Measurements from ENCODE around the gene AIFM2.

DNA sequence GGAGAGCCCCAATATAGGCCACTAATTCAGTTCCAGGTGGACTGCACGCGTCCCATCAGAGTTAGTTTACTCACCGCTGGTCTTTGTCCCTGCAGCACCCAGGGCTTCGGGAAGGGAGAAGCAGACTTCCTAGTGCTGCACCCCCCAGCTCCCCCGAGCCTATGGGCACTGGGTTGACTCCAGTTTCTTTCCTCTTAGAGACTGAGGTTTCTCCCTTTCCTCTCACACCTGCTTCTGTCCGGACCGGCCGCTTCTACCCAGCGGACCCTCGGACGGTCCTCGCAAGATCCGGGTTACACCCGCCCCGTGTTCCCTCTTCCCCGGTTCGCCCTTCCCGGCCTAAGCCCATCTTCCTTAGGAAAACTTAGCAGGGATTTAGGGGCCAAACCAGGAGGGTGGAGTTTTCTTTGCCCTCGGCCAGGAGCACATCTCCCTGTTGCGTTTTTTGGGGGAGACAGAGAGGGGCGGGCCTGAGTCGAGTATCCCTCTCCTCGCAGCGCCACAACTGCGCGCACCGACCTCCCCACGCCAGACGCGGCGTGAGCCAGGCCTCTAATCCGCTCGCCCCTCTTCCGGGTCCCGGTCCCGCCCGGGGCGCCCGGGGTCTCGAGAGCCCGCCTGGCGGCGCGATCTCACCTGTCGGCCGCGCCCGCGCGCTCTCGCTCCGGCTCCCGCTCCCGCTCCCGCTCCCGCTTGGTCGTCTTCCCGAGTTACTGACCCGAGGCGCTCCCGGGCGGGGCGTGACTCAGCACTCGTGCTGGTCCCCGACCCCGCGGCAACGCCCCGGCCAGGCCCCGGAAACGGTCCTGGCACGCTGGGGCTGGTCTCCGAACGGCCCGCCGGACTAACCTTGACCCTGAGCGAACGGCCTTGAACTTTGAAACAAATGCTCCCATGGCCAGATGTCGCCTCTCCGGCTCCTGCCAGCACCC, at the start of gene AIFM2:
- TF ChIP-seq ZFP82 (CRISPR knock-in tag; IDR thresholded peaks at IDR 0.05; ENCODE audit: borderline replicate concordance): peak; percentile 87; the same call in 1 of the 2 replicates
- TF ChIP-seq, protein P1, sequence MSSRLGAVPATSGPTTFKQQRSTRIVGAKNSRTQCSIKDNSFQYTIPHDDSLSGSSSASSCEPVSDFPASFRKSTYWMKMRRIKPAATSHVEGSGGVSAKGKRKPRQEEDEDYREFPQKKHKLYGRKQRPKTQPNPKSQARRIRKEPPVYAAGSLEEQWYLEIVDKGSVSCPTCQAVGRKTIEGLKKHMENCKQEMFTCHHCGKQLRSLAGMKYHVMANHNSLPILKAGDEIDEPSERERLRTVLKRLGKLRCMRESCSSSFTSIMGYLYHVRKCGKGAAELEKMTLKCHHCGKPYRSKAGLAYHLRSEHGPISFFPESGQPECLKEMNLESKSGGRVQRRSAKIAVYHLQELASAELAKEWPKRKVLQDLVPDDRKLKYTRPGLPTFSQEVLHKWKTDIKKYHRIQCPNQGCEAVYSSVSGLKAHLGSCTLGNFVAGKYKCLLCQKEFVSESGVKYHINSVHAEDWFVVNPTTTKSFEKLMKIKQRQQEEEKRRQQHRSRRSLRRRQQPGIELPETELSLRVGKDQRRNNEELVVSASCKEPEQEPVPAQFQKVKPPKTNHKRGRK (CRISPR knock-in tag; IDR thresholded peaks at IDR 0.05): no peak
- TF ChIP-seq, protein P2, sequence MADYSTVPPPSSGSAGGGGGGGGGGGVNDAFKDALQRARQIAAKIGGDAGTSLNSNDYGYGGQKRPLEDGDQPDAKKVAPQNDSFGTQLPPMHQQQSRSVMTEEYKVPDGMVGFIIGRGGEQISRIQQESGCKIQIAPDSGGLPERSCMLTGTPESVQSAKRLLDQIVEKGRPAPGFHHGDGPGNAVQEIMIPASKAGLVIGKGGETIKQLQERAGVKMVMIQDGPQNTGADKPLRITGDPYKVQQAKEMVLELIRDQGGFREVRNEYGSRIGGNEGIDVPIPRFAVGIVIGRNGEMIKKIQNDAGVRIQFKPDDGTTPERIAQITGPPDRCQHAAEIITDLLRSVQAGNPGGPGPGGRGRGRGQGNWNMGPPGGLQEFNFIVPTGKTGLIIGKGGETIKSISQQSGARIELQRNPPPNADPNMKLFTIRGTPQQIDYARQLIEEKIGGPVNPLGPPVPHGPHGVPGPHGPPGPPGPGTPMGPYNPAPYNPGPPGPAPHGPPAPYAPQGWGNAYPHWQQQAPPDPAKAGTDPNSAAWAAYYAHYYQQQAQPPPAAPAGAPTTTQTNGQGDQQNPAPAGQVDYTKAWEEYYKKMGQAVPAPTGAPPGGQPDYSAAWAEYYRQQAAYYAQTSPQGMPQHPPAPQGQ (CRISPR knock-in tag; IDR thresholded peaks at IDR 0.05; ENCODE audit: borderline replicate concordance): no peak

All from HepG2 (cell line).